Measurements from ENCODE around the gene CIDEC. TPM values are rescaled to one million over a fixed set of nuclear protein-coding genes. Genes with fewer than 3 reads are reported as not detected.
A peak's percentile ranks its signal among the peaks of the same experiment; 100 is the strongest.

CIDEC gene
- total and polyA plus RNA-seq, 2 of the 13 experiments (the other 11 are each of a cell fraction or from before 2014, with no cell fraction given), result 2.5 to 10.4 TPM

- TF ChIP-seq ZHX2 (IDR thresholded peaks at IDR 0.05; ENCODE audit: low read depth), result peak; percentile 30; the same call in 1 of the 2 replicates
- TF ChIP-seq ZHX2 (CRISPR knock-in tag; IDR thresholded peaks at IDR 0.05; ENCODE audit: borderline replicate concordance), result 0 out of 2 replicates have a peak, but pooled peaks have one; percentile 58
- peak; percentile 58 for TF ChIP-seq ZNF564 (CRISPR knock-in tag; IDR thresholded peaks at IDR 0.05)
- peak; percentile 80; the same call in 1 of the 2 replicates for TF ChIP-seq SIN3A (IDR thresholded peaks at IDR 0.05; ENCODE audit: borderline replicate concordance, low read depth, low read length)
- TF ChIP-seq MEIS2 (CRISPR knock-in tag; IDR thresholded peaks at IDR 0.05), result peak; percentile 72; the same call in 1 of the 2 replicates
- no peak for TF ChIP-seq XBP1 (CRISPR knock-in tag; IDR thresholded peaks at IDR 0.05)
- TF ChIP-seq SALL2 (CRISPR knock-in tag; IDR thresholded peaks at IDR 0.05), result peak; percentile 90
- 0 out of 2 replicates have a peak, but pooled peaks have one; percentile 51 for TF ChIP-seq AHDC1 (CRISPR knock-in tag; IDR thresholded peaks at IDR 0.05; ENCODE audit: borderline replicate concordance)
- peak; percentile 94 for TF ChIP-seq POLR2G (IDR thresholded peaks at IDR 0.05; ENCODE audit: low read depth, low read length)
- no peak for TF ChIP-seq TRIM22 (IDR thresholded peaks at IDR 0.05)
Measured at GRCh38 chr3:9890249-9891071, 10.4 kb upstream of the CIDEC start, which contains the start of gene JAGN1 (continued).

All from HepG2 (cell line).